ENCODE measurements around the gene ID4.

The ID4 gene

GRCh38 chr6:19798362-19798761, 38.8 kb upstream of the ID4 start:
- TF ChIP-seq CTCF (IDR thresholded peaks at IDR 0.05; ENCODE audit: borderline replicate concordance, control extremely low read depth, extremely low read depth, insufficient read depth, missing control alignments) = no peak
- in situ Hi-C loops (cut with MboI; ENCODE audit: low sequenced_read_pairs, unreplicated experiment) = no loop called here
- DNase-seq (ENCODE audit: low spot score) = no peak

GRCh38 chr6:19802656-19803055, 34.5 kb upstream of the ID4 start:
- TF ChIP-seq CTCF (IDR thresholded peaks at IDR 0.05; ENCODE audit: borderline replicate concordance, control extremely low read depth, extremely low read depth, insufficient read depth, missing control alignments) = no peak
- DNase-seq (ENCODE audit: low spot score) = no peak
- in situ Hi-C loops (cut with MboI; ENCODE audit: low sequenced_read_pairs, unreplicated experiment) = no loop called here

- no peak for DNase-seq (ENCODE audit: low spot score)
- no peak for TF ChIP-seq CTCF (IDR thresholded peaks at IDR 0.05; ENCODE audit: borderline replicate concordance, control extremely low read depth, extremely low read depth, insufficient read depth, missing control alignments)
- in situ Hi-C loops (cut with MboI; ENCODE audit: low sequenced_read_pairs, unreplicated experiment) = no loop called here
Measured at GRCh38 chr6:19803331-19804204, 33.6 kb upstream of the ID4 start.

- in situ Hi-C loops (cut with MboI; ENCODE audit: low sequenced_read_pairs, unreplicated experiment) = no loop called here
- TF ChIP-seq CTCF (IDR thresholded peaks at IDR 0.05; ENCODE audit: borderline replicate concordance, control extremely low read depth, extremely low read depth, insufficient read depth, missing control alignments) = no peak
- DNase-seq (ENCODE audit: low spot score) = peak; percentile 61
Measured at GRCh38 chr6:19804205-19805128, 32.7 kb upstream of the ID4 start.

- in situ Hi-C loops (cut with MboI; ENCODE audit: low sequenced_read_pairs, unreplicated experiment) = no loop called here
- no peak for DNase-seq (ENCODE audit: low spot score)
- no peak for TF ChIP-seq CTCF (IDR thresholded peaks at IDR 0.05; ENCODE audit: borderline replicate concordance, control extremely low read depth, extremely low read depth, insufficient read depth, missing control alignments)
Measured at GRCh38 chr6:19805129-19805481, 32.1 kb upstream of the ID4 start.

- no peak for TF ChIP-seq CTCF (IDR thresholded peaks at IDR 0.05; ENCODE audit: borderline replicate concordance, control extremely low read depth, extremely low read depth, insufficient read depth, missing control alignments)
- in situ Hi-C loops (cut with MboI; ENCODE audit: low sequenced_read_pairs, unreplicated experiment) = no loop called here
- no peak for DNase-seq (ENCODE audit: low spot score)
Measured at GRCh38 chr6:19806971-19807396, 30.2 kb upstream of the ID4 start.
